Effector CD4-positive, alpha-beta T cell (primary cell): ENCODE results near the gene SLC9A9.

ENCODE experiments used
- DNase-seq: peaks from one replicate; pipeline ENCODE4 v3.0.0-alpha.2; 2020

Gene SLC9A9

GRCh38 chr3:143344516-143345165 is 503.6 kb downstream of the SLC9A9 start:
- no peak for DNase-seq

- no peak for DNase-seq
These were observed 504.3 kb downstream of the SLC9A9 start for GRCh38 chr3:143343944-143344343.

- DNase-seq = no peak
These were observed 505.2 kb downstream of the SLC9A9 start for GRCh38 chr3:143343031-143343430.

- no peak for DNase-seq
These were observed 508.8 kb downstream of the SLC9A9 start for GRCh38 chr3:143339451-143339850.

- DNase-seq = no peak
These were observed 510.9 kb downstream of the SLC9A9 start for GRCh38 chr3:143337387-143337786.

- DNase-seq = no peak
These were observed 514.0 kb downstream of the SLC9A9 start for GRCh38 chr3:143334231-143334630.

- no peak for DNase-seq
These were observed 514.9 kb downstream of the SLC9A9 start for GRCh38 chr3:143333367-143333766.

- no peak for DNase-seq
These were observed 516.2 kb downstream of the SLC9A9 start for GRCh38 chr3:143332026-143332425.

- no peak for DNase-seq
These were observed 516.9 kb downstream of the SLC9A9 start for GRCh38 chr3:143331350-143331749.

GRCh38 chr3:143330296-143330868 is 517.9 kb downstream of the SLC9A9 start:
- no peak for DNase-seq

- DNase-seq = no peak
These were observed 518.6 kb downstream of the SLC9A9 start for GRCh38 chr3:143329567-143330211.

GRCh38 chr3:143328451-143328850 is 519.8 kb downstream of the SLC9A9 start:
- DNase-seq = no peak

GRCh38 chr3:143326983-143327778 is 521.1 kb downstream of the SLC9A9 start:
- DNase-seq = no peak

- no peak for DNase-seq
These were observed 527.1 kb downstream of the SLC9A9 start for GRCh38 chr3:143321058-143321769.

GRCh38 chr3:143315766-143316165 is 532.5 kb downstream of the SLC9A9 start:
- no peak for DNase-seq

GRCh38 chr3:143314251-143315093 is 533.8 kb downstream of the SLC9A9 start:
- no peak for DNase-seq

GRCh38 chr3:143313893-143314188 is 534.4 kb downstream of the SLC9A9 start:
- DNase-seq = no peak

GRCh38 chr3:143313025-143313892 is 535.0 kb downstream of the SLC9A9 start:
- DNase-seq = no peak

GRCh38 chr3:143311096-143311495 is 537.2 kb downstream of the SLC9A9 start:
- no peak for DNase-seq

GRCh38 chr3:143309705-143310104 is 538.6 kb downstream of the SLC9A9 start:
- DNase-seq = no peak

- DNase-seq = no peak
These were observed 540.6 kb downstream of the SLC9A9 start for GRCh38 chr3:143307613-143308183.
